ENCODE data around the gene SLC16A12. TPM values are rescaled to one million over a fixed set of nuclear protein-coding genes. Genes with fewer than 3 reads are reported as not detected.
"Not testable (repeated sequence)": the region's sequence is repeated elsewhere in the genome, so short reads cannot be mapped to it uniquely, and the experiment has no call there.

SLC16A12 gene
- total RNA-seq, 1 donor from 2014 or later, result 1.2 TPM

GRCh38 chr10:89549510-89549909, 14.1 kb upstream of the SLC16A12 start:
- no peak for DNase-seq (ENCODE audit: low spot score in 2 of 2)
- no peak for FAIRE-seq

- no peak for FAIRE-seq
- no peak for DNase-seq (ENCODE audit: low spot score in 2 of 2)
These were observed 13.3 kb upstream of the SLC16A12 start for GRCh38 chr10:89548673-89549072.

- DNase-seq (ENCODE audit: low spot score in 2 of 2) (no peak), FAIRE-seq (no peak)
These were observed 12.6 kb upstream of the SLC16A12 start for GRCh38 chr10:89547853-89548513.

GRCh38 chr10:89546651-89547050, 11.3 kb upstream of the SLC16A12 start:
- not testable (repeated sequence) for DNase-seq (ENCODE audit: low spot score in 2 of 2); FAIRE-seq

GRCh38 chr10:89543841-89544240, 8.4 kb upstream of the SLC16A12 start:
- FAIRE-seq (no peak), DNase-seq (ENCODE audit: low spot score in 2 of 2) (no peak)

- FAIRE-seq, result no peak
These were observed 5.1 kb upstream of the SLC16A12 start for GRCh38 chr10:89540420-89540949.

GRCh38 chr10:89537364-89537763, 2.0 kb upstream of the SLC16A12 start:
- FAIRE-seq (no peak), DNase-seq (ENCODE audit: low spot score in 2 of 2) (no peak)

More at GRCh38 chr10:89540420-89540949, 5.1 kb upstream of the SLC16A12 start:
- no peak for DNase-seq (ENCODE audit: low spot score in 2 of 2)

- FAIRE-seq (no peak), DNase-seq (ENCODE audit: low spot score in 2 of 2) (no peak)
These were observed 590 bp upstream of the SLC16A12 start for GRCh38 chr10:89536013-89536354.

- DNase-seq (ENCODE audit: low spot score in 2 of 2) (no peak), FAIRE-seq (no peak)
These were observed 598 bp downstream of the SLC16A12 start for GRCh38 chr10:89534826-89535166.

- FAIRE-seq (no peak), DNase-seq (ENCODE audit: low spot score in 2 of 2) (no peak)
These were observed 2.9 kb downstream of the SLC16A12 start for GRCh38 chr10:89532476-89532875.

- FAIRE-seq (no peak), DNase-seq (ENCODE audit: low spot score in 2 of 2) (no peak)
These were observed 4.0 kb downstream of the SLC16A12 start for GRCh38 chr10:89531359-89531758.

GRCh38 chr10:89529711-89530110, 5.7 kb downstream of the SLC16A12 start:
- not testable (repeated sequence) for DNase-seq (ENCODE audit: low spot score in 2 of 2); FAIRE-seq

GRCh38 chr10:89526358-89526757, 9.0 kb downstream of the SLC16A12 start:
- DNase-seq (ENCODE audit: low spot score in 2 of 2), result no peak
- no peak for FAIRE-seq

GRCh38 chr10:89525556-89525955, 9.8 kb downstream of the SLC16A12 start:
- DNase-seq (ENCODE audit: low spot score in 2 of 2) (no peak), FAIRE-seq (no peak)

- DNase-seq (ENCODE audit: low spot score in 2 of 2) (no peak), FAIRE-seq (no peak)
These were observed 11.1 kb downstream of the SLC16A12 start for GRCh38 chr10:89524279-89524678.

GRCh38 chr10:89523274-89523673, 12.1 kb downstream of the SLC16A12 start:
- FAIRE-seq (no peak), DNase-seq (ENCODE audit: low spot score in 2 of 2) (no peak)

GRCh38 chr10:89522463-89522862, 12.9 kb downstream of the SLC16A12 start:
- DNase-seq (ENCODE audit: low spot score in 2 of 2) (no peak), FAIRE-seq (no peak)

GRCh38 chr10:89521368-89521767, 14.0 kb downstream of the SLC16A12 start:
- DNase-seq (ENCODE audit: low spot score in 2 of 2) (no peak), FAIRE-seq (no peak)

- FAIRE-seq, result no peak
- no peak for DNase-seq (ENCODE audit: low spot score in 2 of 2)
These were observed 14.7 kb downstream of the SLC16A12 start for GRCh38 chr10:89520706-89521105.

- FAIRE-seq (no peak), DNase-seq (ENCODE audit: low spot score in 2 of 2) (no peak)
These were observed 16.2 kb downstream of the SLC16A12 start for GRCh38 chr10:89518876-89519842.

GRCh38 chr10:89518108-89518507, 17.3 kb downstream of the SLC16A12 start:
- DNase-seq (ENCODE audit: low spot score in 2 of 2) (no peak), FAIRE-seq (no peak)

Data from frontal cortex (tissue), 4 donors.